ENCODE results near the gene GALNT7. TPM values are rescaled to one million over a fixed set of nuclear protein-coding genes. Genes with fewer than 3 reads are reported as not detected.

GALNT7 gene
- total RNA-seq, 2 donors from 2014 or later: 9.6 to 18.1 TPM

GRCh38 chr4:173151496-173151895 lies 17.1 kb upstream of the GALNT7 start:
- H3K4me1 Mint-ChIP-seq: no peaks in the 10 kb centered on the region
- ATAC-seq (replicated peaks): no peak
- H3K36me3 Mint-ChIP-seq (ENCODE audit: low read depth): no peaks in the 10 kb centered on the region

GRCh38 chr4:173152104-173152503 lies 16.5 kb upstream of the GALNT7 start:
- no peaks in the 10 kb centered on the region for H3K9me3 Mint-ChIP-seq
- no peaks in the 10 kb centered on the region for H3K27me3 Mint-ChIP-seq
- no peaks in the 10 kb centered on the region for H3K36me3 Mint-ChIP-seq (ENCODE audit: low read depth)
- H3K4me1 Mint-ChIP-seq: no peaks in the 10 kb centered on the region
- H3K4me3 Mint-ChIP-seq: no peak overlapping the region
- no peak overlapping the region for H3K27ac Mint-ChIP-seq
- ATAC-seq (replicated peaks): no peak

More at GRCh38 chr4:173151496-173151895, 17.1 kb upstream of the GALNT7 start:
- Mint-ChIP-seq H3K27me3 (no peaks in the 10 kb centered on the region), H3K27ac (no peak overlapping the region), H3K4me3 (no peak overlapping the region), H3K9me3 (no peaks in the 10 kb centered on the region)

DNA sequence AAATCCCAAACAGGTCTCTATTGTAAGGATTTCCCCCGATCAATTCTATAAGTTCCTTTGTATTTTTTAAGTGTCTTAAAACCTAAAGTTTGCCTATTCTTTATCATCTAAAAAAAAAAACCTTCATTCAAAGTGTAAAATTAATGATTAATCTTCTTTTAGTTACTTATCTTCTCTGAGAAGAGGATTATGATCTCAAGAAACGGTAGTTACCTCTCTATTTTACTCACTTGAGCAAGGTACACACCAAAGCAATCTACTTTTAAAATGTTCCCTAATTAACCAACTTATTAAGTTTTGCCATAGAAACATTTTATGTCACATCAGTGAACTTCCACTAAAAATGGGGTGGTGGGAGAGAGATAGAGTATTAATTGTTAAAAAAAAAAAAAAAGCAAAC lies 15.2 kb upstream of the GALNT7 start:
- Mint-ChIP-seq H3K36me3 (ENCODE audit: low read depth) (no peaks in the 10 kb centered on the region), H3K4me1 (no peaks in the 10 kb centered on the region), H3K27me3 (no peaks in the 10 kb centered on the region), H3K4me3 (no peak overlapping the region), H3K9me3 (no peaks in the 10 kb centered on the region), H3K27ac (no peak overlapping the region)
- no peak for ATAC-seq (replicated peaks)

GRCh38 chr4:173159791-173160190 lies 8.8 kb upstream of the GALNT7 start:
- Mint-ChIP-seq H3K36me3 (ENCODE audit: low read depth) (no peaks in the 10 kb centered on the region), H3K27me3 (no peaks in the 10 kb centered on the region), H3K4me3 (no peak overlapping the region), H3K9me3 (no peaks in the 10 kb centered on the region), H3K27ac (no peak overlapping the region), H3K4me1 (no peaks in the 10 kb centered on the region)
- no peak for ATAC-seq (replicated peaks)

- H3K27me3 Mint-ChIP-seq: no peaks in the 10 kb centered on the region
- H3K9me3 Mint-ChIP-seq: no peaks in the 10 kb centered on the region
- no peaks in the 10 kb centered on the region for H3K4me1 Mint-ChIP-seq
- H3K27ac Mint-ChIP-seq: no peak overlapping the region
- H3K36me3 Mint-ChIP-seq (ENCODE audit: low read depth): no peaks in the 10 kb centered on the region
- H3K4me3 Mint-ChIP-seq: no peak overlapping the region
- ATAC-seq (replicated peaks): no peak
Observed at GRCh38 chr4:173160871-173161270, 7.7 kb upstream of the GALNT7 start.

DNA sequence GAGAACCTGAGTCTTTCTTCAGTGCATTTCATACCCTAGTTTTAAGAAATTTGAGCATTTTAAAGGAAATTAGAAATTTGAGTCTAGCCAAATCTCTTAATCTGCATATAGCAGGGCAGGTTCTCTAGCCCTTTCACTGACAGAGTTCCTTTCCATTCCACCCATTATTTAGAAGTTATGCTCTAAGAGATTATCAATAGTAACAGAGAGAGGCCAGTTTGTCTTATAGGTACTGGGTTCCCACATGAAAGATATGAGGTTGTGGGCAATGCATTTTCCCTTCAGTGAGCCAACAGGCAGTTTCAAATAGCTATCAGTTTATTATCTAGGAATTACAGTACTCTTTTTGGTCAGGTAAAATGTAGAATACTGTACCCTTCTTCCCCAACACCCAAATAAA lies 7.3 kb upstream of the GALNT7 start:
- H3K9me3 Mint-ChIP-seq: no peaks in the 10 kb centered on the region
- no peaks in the 10 kb centered on the region for H3K4me1 Mint-ChIP-seq
- no peak overlapping the region for H3K4me3 Mint-ChIP-seq
- ATAC-seq (replicated peaks): no peak
- H3K36me3 Mint-ChIP-seq (ENCODE audit: low read depth): no peaks in the 10 kb centered on the region
- H3K27me3 Mint-ChIP-seq: no peaks in the 10 kb centered on the region
- no peak overlapping the region for H3K27ac Mint-ChIP-seq

- H3K9me3 Mint-ChIP-seq: no peaks in the 10 kb centered on the region
- H3K27ac Mint-ChIP-seq: no peak overlapping the region
- no peak for ATAC-seq (replicated peaks)
Observed at GRCh38 chr4:173165706-173166105, 2.9 kb upstream of the GALNT7 start.

DNA sequence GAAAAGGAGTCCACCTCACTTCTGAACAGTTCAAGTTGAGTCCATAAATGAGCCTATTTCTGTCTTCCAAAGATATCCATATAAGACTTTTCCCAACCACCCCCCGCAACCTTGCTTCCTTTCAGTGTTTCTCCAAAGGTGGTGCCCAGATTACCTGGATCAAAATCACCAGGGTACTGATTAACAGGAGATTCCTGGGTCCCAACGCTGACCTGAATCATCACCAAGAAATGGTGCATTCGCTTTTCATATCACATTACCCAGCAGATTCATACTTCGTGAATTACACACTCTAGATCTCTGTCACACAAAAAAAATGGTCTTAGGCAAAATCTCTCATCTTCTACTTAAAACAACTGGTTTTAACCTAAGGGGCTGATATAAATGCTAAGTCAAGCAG lies 2.1 kb upstream of the GALNT7 start:
- H3K4me1 Mint-ChIP-seq: peaks cover 17% of the 10 kb centered on the region
- no peak for ATAC-seq (replicated peaks)
- no peaks in the 10 kb centered on the region for H3K9me3 Mint-ChIP-seq
- no peak overlapping the region for H3K4me3 Mint-ChIP-seq
- no peaks in the 10 kb centered on the region for H3K27me3 Mint-ChIP-seq
- no peaks in the 10 kb centered on the region for H3K36me3 Mint-ChIP-seq (ENCODE audit: low read depth)
- no peak overlapping the region for H3K27ac Mint-ChIP-seq

More at GRCh38 chr4:173165706-173166105, 2.9 kb upstream of the GALNT7 start:
- Mint-ChIP-seq H3K27me3 (no peaks in the 10 kb centered on the region), H3K4me3 (no peak overlapping the region), H3K4me1 (peaks cover 14% of the 10 kb centered on the region), H3K36me3 (ENCODE audit: low read depth) (no peaks in the 10 kb centered on the region)

DNA sequence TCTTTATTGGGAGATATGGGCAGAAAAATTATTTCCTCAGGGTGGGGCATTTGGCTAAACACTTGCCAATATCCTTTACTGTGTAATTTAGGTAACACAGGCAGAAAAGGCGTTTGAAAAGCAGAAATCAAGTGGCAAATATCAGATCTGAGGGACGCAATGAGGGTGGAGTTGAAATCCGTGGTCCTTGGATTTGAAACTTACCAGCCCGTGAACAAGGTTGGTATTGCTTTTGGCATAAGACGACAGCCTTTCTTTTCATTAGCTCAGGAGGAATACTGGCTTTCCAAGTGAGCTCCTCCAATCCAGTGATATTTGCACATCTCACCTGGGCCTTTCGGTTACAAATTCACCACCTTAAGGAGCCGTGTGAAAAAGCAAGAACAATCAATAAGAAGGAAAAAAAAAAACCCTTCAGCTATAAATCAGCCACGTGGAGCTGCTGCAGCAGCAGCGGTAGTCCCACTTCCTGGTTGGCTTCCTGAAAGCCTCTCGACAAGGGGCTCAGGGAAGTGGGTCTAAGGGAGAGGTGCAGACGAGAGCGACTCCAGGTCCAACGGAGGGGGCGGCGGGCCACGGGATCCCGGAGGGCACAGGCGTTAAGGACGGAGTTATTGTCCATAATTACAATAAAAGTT lies 734 bp upstream of the GALNT7 start:
- H3K27me3 Mint-ChIP-seq: no peaks in the 10 kb centered on the region
- H3K27ac Mint-ChIP-seq: peak overlapping the region; percentile 78
- H3K9me3 Mint-ChIP-seq: no peaks in the 10 kb centered on the region
- H3K4me1 Mint-ChIP-seq: peaks cover 17% of the 10 kb centered on the region
- no peak for ATAC-seq (replicated peaks)
- H3K4me3 Mint-ChIP-seq: peak overlapping the region; percentile 84
- H3K36me3 Mint-ChIP-seq (ENCODE audit: low read depth): no peaks in the 10 kb centered on the region

- no peak overlapping the region for H3K27ac Mint-ChIP-seq
- no peak overlapping the region for H3K4me3 Mint-ChIP-seq
- no peak for ATAC-seq (replicated peaks)
- no peaks in the 10 kb centered on the region for H3K36me3 Mint-ChIP-seq (ENCODE audit: low read depth)
- peaks cover 17% of the 10 kb centered on the region for H3K4me1 Mint-ChIP-seq
- H3K9me3 Mint-ChIP-seq: no peaks in the 10 kb centered on the region
- H3K27me3 Mint-ChIP-seq: no peaks in the 10 kb centered on the region
Observed at GRCh38 chr4:173169178-173169427, 492 bp downstream of the GALNT7 start.

- Mint-ChIP-seq H3K4me1 (peaks cover 18% of the 10 kb centered on the region), H3K36me3 (ENCODE audit: low read depth) (no peaks in the 10 kb centered on the region), H3K27ac (peak overlapping the region; percentile 74), H3K4me3 (peak overlapping the region; percentile 88), H3K27me3 (no peaks in the 10 kb centered on the region), H3K9me3 (no peaks in the 10 kb centered on the region)
- ATAC-seq (replicated peaks): peak; percentile 73
Observed at GRCh38 chr4:173169428-173170181, 994 bp downstream of the GALNT7 start.

- no peak for ATAC-seq (replicated peaks)
- H3K36me3 Mint-ChIP-seq (ENCODE audit: low read depth): no peaks in the 10 kb centered on the region
- peak overlapping the region; percentile 74 for H3K27ac Mint-ChIP-seq
- no peaks in the 10 kb centered on the region for H3K27me3 Mint-ChIP-seq
- H3K4me3 Mint-ChIP-seq: peak overlapping the region; percentile 88
- H3K9me3 Mint-ChIP-seq: no peaks in the 10 kb centered on the region
- H3K4me1 Mint-ChIP-seq: peaks cover 21% of the 10 kb centered on the region
Observed at GRCh38 chr4:173170182-173170778, 1.7 kb downstream of the GALNT7 start.

DNA sequence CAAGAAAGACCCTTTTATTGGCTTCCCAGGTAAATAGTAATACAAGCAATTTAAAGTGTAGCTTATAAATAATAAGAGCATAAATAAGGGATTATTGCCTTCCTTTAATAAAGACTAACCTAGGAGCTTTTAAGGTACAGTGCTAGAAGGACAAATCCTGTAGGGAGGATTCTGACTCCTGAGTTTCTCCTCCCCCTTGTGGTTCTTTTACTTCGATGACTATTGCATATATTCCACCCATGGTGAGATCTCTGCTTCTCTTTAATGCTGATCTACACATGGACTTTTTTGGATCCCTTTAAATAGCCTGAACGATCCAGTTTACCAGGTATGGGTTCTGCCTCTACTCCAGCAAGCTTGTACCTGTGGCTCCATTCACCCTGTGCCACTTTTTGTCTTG lies 2.5 kb downstream of the GALNT7 start:
- Mint-ChIP-seq H3K27me3 (no peaks in the 10 kb centered on the region), H3K27ac (no peak overlapping the region), H3K4me3 (peak overlapping the region; percentile 88), H3K4me1 (peaks cover 21% of the 10 kb centered on the region), H3K36me3 (ENCODE audit: low read depth) (no peaks in the 10 kb centered on the region), H3K9me3 (no peaks in the 10 kb centered on the region)
- no peak for ATAC-seq (replicated peaks)

DNA sequence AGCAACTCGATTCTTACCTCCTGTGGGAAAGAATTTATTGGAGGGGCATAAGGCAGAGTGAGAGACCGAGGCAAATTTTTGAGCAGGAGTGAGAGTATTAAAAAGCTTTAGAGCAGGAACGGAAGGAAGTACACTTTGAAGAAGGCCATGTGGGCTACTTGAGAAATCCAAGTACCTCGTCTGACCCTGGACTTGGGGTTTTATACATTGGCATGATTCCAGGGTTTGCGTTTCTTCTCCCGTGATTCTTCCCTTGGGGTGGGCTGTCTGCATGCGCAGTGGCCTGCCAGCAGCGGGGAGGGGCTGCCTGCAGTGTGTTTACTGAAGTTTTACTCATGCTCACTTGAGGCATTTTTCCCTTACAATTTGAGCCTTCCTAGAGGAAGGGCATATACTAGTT lies 3.4 kb downstream of the GALNT7 start:
- Mint-ChIP-seq H3K27ac (no peak overlapping the region), H3K9me3 (no peaks in the 10 kb centered on the region), H3K36me3 (ENCODE audit: low read depth) (no peaks in the 10 kb centered on the region), H3K4me1 (peaks cover 26% of the 10 kb centered on the region), H3K4me3 (no peak overlapping the region), H3K27me3 (no peaks in the 10 kb centered on the region)
- ATAC-seq (replicated peaks): no peak

- no peak for ATAC-seq (replicated peaks)
- Mint-ChIP-seq H3K9me3 (no peaks in the 10 kb centered on the region), H3K4me3 (no peak overlapping the region), H3K27me3 (no peaks in the 10 kb centered on the region), H3K36me3 (ENCODE audit: low read depth) (no peaks in the 10 kb centered on the region), H3K27ac (no peak overlapping the region), H3K4me1 (peaks cover 21% of the 10 kb centered on the region)
Observed at GRCh38 chr4:173174184-173174583, 5.6 kb downstream of the GALNT7 start.
